ENCODE measurements around the gene SNTA1.

The SNTA1 gene

DNA sequence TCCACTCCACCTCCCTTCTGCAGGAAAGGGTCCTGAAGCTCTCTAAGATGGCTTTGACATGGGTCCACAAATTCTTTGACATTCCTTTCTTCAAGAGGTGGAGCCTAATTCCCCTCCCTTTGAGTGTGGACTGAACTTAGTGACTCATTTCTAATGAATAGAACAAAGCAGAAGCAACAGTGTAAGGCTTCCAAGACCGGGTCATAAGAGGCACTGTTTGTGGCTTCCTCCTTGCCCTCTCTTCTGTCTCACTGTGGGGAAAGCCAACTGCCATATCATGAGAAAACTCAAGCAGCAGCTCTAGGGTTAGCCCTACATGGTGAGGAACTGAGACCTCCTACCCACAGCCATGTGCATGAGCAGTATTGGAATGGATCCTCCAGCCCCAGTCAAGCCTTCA is 36.3 kb downstream of the SNTA1 start:
- Histone ChIP-seq H3K27me3 (ENCODE audit: insufficient read depth, poor library complexity, severe bottlenecking) (no peaks in the 10 kb centered on the region), H3K4me3 (replicated peaks; ENCODE audit: insufficient read depth, low read length) (no peak overlapping the region), H3K27ac (replicated peaks) (peak overlapping the region; percentile 63)
- TF ChIP-seq GABPA (IDR thresholded peaks at IDR 0.05; ENCODE audit: low read depth) (no peak), POLR2AphosphoS5 (IDR thresholded peaks at IDR 0.05; ENCODE audit: low read depth) (no peak)
- DNase-seq (ENCODE audit: low read depth in 1 of 2, low spot score in 1 of 2), result peak; percentile 67 to 69

DNA sequence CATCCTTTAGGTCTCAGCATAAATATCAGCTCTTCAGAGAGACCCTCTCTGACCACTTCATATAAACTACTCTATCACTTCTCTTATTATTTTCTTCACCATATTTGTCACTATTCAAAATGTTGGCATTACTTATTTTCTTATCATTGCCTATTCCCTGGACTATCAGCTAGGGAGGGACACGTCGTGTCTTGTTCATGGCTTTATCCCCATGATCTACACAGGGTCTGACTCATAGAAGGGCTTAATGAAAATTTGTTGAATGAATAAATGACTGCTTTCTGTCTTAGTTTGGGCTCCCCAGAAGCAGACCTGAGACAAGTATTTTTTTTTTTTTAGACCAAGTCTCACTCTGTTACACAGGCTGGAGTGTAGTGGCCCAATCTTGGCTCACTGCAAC is 39.3 kb downstream of the SNTA1 start:
- TF ChIP-seq POLR2AphosphoS5 (IDR thresholded peaks at IDR 0.05; ENCODE audit: low read depth) (no peak), SPI1 (IDR thresholded peaks at IDR 0.05; ENCODE audit: borderline replicate concordance, low read depth) (no peak), GABPA (IDR thresholded peaks at IDR 0.05; ENCODE audit: low read depth) (no peak)
- TF ChIP-seq, protein P1, sequence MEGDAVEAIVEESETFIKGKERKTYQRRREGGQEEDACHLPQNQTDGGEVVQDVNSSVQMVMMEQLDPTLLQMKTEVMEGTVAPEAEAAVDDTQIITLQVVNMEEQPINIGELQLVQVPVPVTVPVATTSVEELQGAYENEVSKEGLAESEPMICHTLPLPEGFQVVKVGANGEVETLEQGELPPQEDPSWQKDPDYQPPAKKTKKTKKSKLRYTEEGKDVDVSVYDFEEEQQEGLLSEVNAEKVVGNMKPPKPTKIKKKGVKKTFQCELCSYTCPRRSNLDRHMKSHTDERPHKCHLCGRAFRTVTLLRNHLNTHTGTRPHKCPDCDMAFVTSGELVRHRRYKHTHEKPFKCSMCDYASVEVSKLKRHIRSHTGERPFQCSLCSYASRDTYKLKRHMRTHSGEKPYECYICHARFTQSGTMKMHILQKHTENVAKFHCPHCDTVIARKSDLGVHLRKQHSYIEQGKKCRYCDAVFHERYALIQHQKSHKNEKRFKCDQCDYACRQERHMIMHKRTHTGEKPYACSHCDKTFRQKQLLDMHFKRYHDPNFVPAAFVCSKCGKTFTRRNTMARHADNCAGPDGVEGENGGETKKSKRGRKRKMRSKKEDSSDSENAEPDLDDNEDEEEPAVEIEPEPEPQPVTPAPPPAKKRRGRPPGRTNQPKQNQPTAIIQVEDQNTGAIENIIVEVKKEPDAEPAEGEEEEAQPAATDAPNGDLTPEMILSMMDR (IDR thresholded peaks at IDR 0.05; ENCODE audit: insufficient read depth, low read length), result no peak
- TF ChIP-seq, protein P2, sequence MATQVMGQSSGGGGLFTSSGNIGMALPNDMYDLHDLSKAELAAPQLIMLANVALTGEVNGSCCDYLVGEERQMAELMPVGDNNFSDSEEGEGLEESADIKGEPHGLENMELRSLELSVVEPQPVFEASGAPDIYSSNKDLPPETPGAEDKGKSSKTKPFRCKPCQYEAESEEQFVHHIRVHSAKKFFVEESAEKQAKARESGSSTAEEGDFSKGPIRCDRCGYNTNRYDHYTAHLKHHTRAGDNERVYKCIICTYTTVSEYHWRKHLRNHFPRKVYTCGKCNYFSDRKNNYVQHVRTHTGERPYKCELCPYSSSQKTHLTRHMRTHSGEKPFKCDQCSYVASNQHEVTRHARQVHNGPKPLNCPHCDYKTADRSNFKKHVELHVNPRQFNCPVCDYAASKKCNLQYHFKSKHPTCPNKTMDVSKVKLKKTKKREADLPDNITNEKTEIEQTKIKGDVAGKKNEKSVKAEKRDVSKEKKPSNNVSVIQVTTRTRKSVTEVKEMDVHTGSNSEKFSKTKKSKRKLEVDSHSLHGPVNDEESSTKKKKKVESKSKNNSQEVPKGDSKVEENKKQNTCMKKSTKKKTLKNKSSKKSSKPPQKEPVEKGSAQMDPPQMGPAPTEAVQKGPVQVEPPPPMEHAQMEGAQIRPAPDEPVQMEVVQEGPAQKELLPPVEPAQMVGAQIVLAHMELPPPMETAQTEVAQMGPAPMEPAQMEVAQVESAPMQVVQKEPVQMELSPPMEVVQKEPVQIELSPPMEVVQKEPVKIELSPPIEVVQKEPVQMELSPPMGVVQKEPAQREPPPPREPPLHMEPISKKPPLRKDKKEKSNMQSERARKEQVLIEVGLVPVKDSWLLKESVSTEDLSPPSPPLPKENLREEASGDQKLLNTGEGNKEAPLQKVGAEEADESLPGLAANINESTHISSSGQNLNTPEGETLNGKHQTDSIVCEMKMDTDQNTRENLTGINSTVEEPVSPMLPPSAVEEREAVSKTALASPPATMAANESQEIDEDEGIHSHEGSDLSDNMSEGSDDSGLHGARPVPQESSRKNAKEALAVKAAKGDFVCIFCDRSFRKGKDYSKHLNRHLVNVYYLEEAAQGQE (IDR thresholded peaks at IDR 0.05; ENCODE audit: insufficient replicate concordance, low read depth), result no peak
- H3K27ac ChIP-seq (replicated peaks), result no peak overlapping the region
- H3K4me3 ChIP-seq (replicated peaks; ENCODE audit: insufficient read depth, low read length), result no peak overlapping the region
- no peak for DNase-seq (ENCODE audit: low read depth in 1 of 2, low spot score in 1 of 2)
- no peaks in the 10 kb centered on the region for H3K27me3 ChIP-seq (ENCODE audit: insufficient read depth, poor library complexity, severe bottlenecking)

DNA sequence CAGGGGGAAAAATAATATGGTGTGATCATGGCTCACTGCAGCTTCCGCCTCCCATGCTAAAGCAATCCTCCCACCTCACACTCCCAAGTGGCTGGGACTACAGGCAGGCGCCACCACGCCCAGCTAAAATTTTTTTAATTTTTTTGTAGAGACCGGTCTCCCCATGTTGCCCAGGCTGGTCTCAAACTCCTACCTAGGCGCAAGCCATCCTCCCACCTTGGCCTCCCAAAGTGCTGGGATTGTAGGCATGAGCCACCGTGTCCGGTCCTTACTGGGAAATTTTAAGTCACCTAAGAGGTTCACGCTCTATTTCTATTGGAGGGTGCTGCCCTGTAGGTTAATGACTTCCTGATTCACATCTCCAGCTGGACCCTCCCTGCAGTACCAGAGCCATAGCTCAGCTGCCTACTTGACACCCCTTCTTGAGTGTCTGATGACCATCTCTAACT is 41.6 kb downstream of the SNTA1 start:
- peak overlapping the region; percentile 97 for H3K4me3 ChIP-seq (replicated peaks; ENCODE audit: insufficient read depth, low read length)
- DNase-seq (ENCODE audit: low read depth in 1 of 2, low spot score in 1 of 2), result peak; percentile 23 to 32
- no peaks in the 10 kb centered on the region for H3K27me3 ChIP-seq (ENCODE audit: insufficient read depth, poor library complexity, severe bottlenecking)
- TF ChIP-seq, protein P2 (IDR thresholded peaks at IDR 0.05; ENCODE audit: insufficient replicate concordance, low read depth), result no peak
- TF ChIP-seq POLR2AphosphoS5 (IDR thresholded peaks at IDR 0.05; ENCODE audit: low read depth), result no peak
- TF ChIP-seq SPI1 (IDR thresholded peaks at IDR 0.05; ENCODE audit: borderline replicate concordance, low read depth), result no peak
- TF ChIP-seq GABPA (IDR thresholded peaks at IDR 0.05; ENCODE audit: low read depth), result no peak
- TF ChIP-seq, protein P1 (IDR thresholded peaks at IDR 0.05; ENCODE audit: insufficient read depth, low read length), result no peak
- H3K27ac ChIP-seq (replicated peaks), result peak overlapping the region; percentile 73

DNA sequence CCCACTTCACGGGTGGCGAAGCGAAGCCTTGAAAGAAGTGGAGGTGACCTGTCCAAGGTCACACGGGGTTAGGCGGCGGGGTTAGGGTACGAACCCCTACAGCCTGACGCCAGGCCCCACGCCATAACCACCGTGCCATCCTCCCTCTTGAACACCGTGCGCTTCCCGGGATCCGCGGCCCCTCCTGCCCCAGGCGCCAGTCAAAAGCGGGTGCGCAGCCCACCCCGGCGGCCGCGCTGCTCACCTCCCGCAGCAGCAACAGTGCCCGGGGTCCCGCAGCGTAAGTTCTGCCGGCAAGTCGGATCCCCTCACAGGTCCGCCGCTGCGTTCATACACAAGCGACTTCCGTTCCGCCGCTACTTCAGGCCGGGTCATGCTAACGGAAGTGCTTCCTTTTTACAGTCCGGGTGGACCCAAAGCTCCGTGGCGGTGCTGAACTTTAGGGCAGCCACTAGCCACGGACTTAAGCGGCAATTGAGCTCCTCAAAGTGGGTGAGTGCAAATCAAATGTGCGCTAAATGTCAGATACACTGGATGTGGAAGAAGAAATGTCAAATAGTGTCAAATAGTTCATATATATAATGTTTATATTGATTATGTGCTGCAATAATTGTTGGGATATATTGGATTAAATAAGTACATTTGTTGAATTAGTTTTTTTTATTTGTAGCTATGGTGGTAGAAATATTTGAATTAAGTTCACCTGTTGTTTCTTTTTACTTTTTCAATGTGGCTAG is 42.2 kb downstream of the SNTA1 start, which contains the start of gene CDK5RAP1:
Gene CDK5RAP1 (minus strand): TSS at position 336 of the 737 bp plus-strand sequence. CDS start 4,455 bp downstream, outside the sequence.
- Histone ChIP-seq H3K27ac (replicated peaks) (peak within 1 kb of the TSS; percentile 73), H3K27me3 (ENCODE audit: insufficient read depth, poor library complexity, severe bottlenecking) (no peaks in the 10 kb centered on the region), H3K4me3 (replicated peaks; ENCODE audit: insufficient read depth, low read length) (peak within 1 kb of the TSS; percentile 97)
- TF ChIP-seq SPI1 (IDR thresholded peaks at IDR 0.05; ENCODE audit: borderline replicate concordance, low read depth), result no peak; the same call in 1 of the 2 replicates
- TF ChIP-seq GABPA (IDR thresholded peaks at IDR 0.05; ENCODE audit: low read depth), result peak; percentile 100
- TF ChIP-seq, protein P1 (IDR thresholded peaks at IDR 0.05; ENCODE audit: insufficient read depth, low read length), result no peak
- peak; percentile 91 for TF ChIP-seq POLR2AphosphoS5 (IDR thresholded peaks at IDR 0.05; ENCODE audit: low read depth)
- TF ChIP-seq, protein P2 (IDR thresholded peaks at IDR 0.05; ENCODE audit: insufficient replicate concordance, low read depth), result peak; percentile 81
- DNase-seq (ENCODE audit: low read depth in 1 of 2, low spot score in 1 of 2), result peak; percentile 87 to 90

All from HL-60 (cell line).